Right forelimb (tissue), 1 donor: ENCODE data around the gene USP24.

Source experiments
- DNase-seq: peaks from one replicate; pipeline ENCODE4 v3.0.0-alpha.2; 2018

USP24 gene

DNA sequence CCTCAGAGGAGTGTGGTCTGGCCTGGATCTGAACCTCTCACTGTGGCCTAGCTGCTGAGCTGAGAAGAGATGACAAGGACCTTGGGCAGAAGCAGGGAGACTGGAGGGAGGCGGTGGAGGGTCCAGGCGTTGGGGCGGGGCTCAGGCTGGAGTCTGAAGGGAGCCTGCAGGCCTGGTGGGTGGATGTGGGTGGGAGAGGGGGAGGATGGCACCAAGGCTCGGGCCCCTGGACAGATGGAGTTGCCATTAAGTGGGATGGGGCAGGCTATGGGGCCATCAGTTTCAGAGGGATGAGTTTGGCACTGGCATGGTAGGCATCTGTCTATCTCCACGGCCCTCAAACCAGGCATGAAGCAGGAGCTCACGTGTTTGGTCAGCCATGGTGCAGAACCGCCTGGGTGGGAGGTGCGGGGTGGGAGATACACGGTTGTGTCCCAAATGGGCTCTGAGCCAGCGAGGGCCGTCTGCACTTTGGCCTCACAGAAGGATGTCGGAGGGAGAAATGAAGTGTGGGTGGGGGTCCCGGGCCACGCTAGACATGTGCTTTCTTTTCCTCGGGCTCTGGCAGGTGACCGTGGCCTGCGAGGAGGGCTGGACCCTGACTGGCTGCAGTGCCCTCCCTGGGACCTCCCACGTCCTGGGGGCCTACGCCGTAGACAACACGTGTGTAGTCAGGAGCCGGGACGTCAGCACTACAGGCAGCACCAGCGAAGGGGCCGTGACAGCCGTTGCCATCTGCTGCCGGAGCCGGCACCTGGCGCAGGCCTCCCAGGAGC is 152.2 kb downstream of the USP24 start:
- DNase-seq, result peak; percentile 53

GRCh38 chr1:55061706-55062321 is 153.3 kb downstream of the USP24 start:
- DNase-seq, result peak; percentile 41

- peak; percentile 33 for DNase-seq
These were observed 154.0 kb downstream of the USP24 start for GRCh38 chr1:55061000-55061705.

GRCh38 chr1:55060133-55060999 is 154.8 kb downstream of the USP24 start:
- DNase-seq, result peak; percentile 38

- peak; percentile 27 for DNase-seq
These were observed 155.6 kb downstream of the USP24 start for GRCh38 chr1:55059302-55060132.

GRCh38 chr1:55057956-55058298 is 157.2 kb downstream of the USP24 start:
- DNase-seq, result peak; percentile 7

DNA sequence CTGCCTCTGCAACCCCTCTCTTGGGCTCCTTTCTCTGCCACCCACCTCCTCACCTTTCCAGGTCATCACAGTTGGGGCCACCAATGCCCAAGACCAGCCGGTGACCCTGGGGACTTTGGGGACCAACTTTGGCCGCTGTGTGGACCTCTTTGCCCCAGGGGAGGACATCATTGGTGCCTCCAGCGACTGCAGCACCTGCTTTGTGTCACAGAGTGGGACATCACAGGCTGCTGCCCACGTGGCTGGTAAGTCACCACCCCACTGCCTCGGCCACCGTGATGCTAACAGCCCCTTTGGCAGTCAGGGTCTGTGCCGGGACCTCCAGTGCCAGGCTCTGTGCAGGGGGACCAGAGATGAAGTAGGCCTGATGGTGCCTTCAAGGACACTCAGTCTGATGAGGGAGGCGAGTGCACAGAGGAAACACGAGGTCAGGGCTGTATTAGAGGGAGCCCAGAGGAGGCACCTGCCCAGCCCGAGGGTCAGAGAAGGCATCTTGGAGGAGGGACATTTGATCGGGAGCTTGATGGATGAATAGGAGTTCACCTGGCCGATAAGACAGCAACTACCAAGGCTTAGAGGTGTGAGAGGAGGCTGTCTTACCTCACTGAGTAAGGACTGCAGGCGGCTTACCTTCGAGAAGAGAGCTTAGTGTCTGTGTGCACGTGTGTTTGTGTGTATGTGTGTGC is 157.8 kb downstream of the USP24 start:
- peak; percentile 32 for DNase-seq

DNA sequence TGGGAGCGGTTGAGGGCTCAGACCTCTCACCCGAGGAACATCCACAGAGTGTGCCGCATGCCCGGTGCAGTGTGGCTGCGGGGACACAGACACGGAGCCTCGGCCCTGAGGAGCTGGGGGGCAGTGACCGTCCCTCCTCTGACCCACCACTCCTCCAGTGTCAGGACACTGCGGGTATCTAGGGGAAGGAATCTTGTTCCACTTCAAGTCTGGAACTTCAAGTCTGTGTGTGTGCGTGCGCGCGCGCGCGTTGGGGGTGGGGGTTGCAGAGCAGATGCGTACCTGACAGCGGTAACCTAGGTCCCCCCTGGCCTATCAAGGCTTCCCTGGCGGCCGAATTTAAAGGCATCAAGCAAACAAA is 158.6 kb downstream of the USP24 start:
- peak; percentile 25 for DNase-seq

DNA sequence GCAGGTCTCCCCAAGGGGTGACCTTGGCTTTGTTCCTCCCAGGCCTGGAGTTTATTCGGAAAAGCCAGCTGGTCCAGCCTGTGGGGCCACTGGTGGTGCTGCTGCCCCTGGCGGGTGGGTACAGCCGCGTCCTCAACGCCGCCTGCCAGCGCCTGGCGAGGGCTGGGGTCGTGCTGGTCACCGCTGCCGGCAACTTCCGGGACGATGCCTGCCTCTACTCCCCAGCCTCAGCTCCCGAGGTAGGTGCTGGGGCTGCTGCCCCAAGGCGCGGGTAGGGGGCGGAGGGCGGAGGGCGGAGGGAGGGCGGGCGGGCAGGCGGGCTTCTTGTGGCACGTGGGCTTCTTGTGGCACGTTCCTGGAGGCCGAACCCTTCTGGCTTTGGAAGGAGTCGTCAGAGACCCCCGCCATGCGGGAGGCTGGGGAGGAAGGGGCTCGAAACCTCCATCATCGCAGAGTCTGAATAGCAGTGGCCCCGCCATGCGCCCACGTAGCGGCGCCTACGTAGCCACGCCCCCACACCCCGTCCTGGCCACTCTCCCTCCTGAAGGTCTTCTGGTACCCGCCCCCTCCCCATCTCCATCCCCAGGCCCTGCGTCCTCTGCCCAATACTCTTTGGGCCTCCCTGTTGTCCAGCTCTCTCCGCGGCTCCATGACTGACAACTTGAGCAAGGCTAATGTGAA is 159.1 kb downstream of the USP24 start:
- peak; percentile 2 for DNase-seq

DNA sequence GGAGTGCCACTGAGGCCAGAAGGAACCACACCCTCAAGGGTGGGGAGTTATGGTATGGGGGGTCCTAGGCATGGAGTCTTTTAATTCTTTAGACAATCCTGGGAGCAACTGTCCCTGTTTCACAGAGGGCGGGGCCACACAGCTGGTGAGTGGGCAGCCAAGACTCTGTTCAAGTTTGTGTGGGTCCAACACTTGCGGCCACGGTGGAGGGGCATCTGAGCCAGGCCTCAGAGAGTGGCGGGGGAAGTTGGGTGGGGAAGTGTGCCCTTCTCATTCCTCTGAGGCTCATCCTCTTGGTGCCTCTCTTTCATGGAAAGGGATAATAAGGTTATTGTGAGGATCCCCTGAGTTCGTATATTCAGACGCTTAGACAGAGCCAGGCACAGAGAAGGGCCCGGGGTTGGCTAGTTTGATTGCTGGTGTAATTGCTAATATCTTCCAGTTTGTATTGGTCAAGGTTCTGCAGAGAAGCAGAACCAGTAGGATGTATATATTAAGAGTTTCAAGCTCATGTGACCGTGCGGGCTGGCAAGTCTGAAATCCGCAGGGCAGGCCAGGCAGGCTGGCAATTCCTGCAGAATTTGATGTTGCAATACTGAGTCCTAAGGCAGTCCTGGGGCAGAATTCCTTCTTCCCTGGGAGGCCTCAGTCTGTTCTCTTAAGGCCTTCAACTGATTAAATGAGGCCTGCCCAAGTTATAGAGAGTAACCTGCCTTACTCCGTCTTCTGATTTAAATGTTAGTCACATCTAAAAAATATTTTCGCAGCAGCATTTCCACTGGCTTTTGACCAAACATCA is 159.9 kb downstream of the USP24 start:
- no peak for DNase-seq

- DNase-seq, result no peak
These were observed 160.8 kb downstream of the USP24 start for GRCh38 chr1:55054396-55054795.

DNA sequence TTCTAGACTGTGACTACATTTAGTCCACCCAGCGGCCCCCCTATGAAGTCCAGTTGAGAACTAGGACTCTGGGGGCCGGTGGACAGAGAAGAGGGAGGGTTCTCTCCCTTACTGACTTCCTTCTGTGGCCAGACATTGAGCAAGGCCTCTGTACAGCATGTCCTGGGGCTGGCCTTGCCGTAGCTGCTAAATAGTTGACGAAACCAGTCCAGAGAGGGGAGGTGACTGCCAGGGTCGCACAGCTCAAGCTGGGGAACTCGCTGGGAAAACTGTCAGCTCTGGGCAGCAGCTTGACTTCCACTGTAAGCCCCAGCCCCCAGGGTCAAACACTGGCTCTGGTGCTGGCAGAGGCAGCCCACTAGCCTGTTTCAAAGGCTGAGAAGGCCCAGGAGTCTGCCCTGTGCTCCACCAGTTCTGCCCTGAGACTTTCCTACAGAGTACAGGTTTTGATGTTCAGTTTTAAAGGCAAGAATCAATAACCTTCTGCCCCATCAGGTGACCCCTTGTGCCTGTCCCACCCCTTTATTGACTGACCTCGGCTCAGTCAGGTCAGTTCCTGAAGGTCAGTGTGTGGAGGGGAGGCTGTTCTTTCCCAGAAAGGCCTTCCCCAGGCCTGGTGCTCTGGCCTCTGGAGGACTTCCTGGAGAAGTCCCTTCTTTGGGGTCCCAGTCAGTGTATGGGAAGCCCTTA is 161.8 kb downstream of the USP24 start:
- DNase-seq, result no peak

DNA sequence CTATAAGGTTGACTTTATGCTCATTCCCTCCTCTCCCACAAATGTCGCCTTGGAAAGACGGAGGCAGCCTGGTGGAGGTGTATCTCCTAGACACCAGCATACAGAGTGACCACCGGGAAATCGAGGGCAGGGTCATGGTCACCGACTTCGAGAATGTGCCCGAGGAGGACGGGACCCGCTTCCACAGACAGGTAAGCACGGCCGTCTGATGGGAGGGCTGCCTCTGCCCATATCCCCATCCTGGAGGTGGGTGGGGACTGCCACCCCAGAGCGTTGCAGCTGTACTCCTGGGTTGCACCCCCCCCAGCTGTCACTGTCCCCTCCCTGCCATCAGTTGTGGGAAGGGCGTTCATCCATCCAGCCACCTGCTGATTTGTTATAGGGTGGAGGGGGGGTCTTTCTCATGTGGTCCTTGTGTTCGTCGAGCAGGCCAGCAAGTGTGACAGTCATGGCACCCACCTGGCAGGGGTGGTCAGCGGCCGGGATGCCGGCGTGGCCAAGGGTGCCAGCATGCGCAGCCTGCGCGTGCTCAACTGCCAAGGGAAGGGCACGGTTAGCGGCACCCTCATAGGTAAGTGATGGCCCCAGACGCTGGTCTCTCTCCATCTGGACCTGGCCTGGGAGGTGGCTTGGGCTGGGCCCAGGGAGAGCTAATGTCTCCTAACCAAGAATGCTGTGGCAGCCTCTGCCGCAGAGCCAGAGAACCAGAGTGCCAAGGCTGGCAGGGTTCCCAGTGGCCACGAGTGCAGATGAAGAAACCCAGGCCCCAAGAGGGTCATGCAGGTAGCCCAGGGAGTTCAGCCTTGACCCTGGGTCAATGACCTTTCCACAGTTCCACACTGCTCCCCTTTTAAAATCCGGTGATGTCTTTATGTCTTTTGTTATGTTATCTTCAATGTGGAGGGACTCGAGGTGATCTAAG is 162.7 kb downstream of the USP24 start:
- DNase-seq, result no peak

DNA sequence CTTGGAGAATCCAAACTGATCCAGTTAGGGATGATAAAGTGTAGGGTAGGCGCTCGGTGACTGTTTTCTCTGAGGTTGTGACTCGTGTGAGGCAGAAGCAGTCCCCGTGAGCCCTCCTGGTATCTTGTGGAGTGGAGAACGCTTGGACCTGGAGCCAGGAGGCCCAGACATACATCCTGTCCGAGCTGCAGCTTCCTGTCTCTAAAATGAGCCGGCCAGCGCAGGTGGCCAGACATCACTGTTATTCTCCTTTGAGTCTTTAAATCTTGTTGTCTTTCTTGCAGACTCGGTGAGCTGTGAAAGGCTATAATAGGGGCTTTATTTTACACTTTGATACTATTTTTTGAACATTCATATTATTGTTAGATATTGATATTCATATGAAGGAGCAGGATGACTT is 163.5 kb downstream of the USP24 start:
- DNase-seq, result no peak

DNA sequence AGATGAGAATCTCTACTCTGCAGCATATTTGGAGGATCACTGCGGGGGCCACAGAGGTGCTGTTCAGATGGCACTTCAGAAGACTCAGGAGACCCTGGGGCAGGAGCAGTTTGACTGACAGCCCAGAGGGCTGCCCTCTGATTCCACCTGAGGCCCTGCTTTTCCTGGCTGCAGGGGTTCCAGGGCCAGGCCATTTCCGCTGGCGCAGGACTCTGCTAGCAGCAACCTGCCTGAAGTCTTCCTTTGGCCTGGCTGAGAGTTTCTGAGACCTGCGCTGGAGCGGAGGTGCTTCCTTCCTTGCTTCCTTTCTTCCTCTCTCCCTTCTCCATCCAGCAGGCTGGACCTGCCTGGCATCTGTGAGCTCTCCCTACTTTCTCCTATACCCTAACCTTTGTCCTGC is 164.0 kb downstream of the USP24 start:
- no peak for DNase-seq

DNA sequence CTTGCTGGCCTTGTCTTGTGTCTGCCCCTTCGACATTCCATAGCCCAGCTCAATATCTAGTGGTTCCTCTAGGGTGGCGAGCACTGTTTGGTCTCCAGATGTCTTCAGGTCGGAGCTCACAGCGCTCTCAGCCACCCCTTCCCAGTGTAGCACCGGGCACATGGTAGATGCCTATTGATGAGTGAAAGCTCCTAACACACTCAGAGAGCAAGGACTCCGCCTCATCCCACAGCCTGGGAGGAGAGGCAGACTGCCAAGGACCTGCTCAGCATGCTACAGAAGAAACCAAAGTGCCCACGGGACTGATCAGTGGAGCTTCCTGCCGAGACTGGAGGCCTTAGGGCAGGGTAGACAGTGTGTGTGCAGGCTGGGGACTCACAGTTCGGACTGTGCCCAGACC is 164.9 kb downstream of the USP24 start:
- no peak for DNase-seq

GRCh38 chr1:55049914-55050278 is 165.3 kb downstream of the USP24 start:
- DNase-seq, result no peak

GRCh38 chr1:55049271-55049913 is 165.8 kb downstream of the USP24 start:
- no peak for DNase-seq
